Endodermal cell (in vitro differentiated cells): ENCODE measurements around the gene NUBPL. TPM values are rescaled to one million over a fixed set of nuclear protein-coding genes. Genes with fewer than 3 reads are reported as not detected.

Source experiments
- DNase-seq: peaks from one replicate; pipeline ENCODE4 v3.0.0-alpha.2; 2017
- H3K27ac ChIP-seq: 2 replicates; pipeline ENCODE4 v1.5.1; 2013; ENCODE audit warnings: mild to moderate bottlenecking, low read depth, low read length, moderate library complexity
- H3K27me3 ChIP-seq: 2 replicates; pipeline ENCODE4 v1.6.1; 2013; ENCODE audit warnings: mild to moderate bottlenecking, low read length, moderate library complexity; ENCODE audit not compliant: insufficient read depth, control insufficient read depth, poor library complexity, severe bottlenecking
- H3K36me3 ChIP-seq: 2 replicates; pipeline ENCODE4 v1.7.0; 2013; ENCODE audit warnings: mild to moderate bottlenecking, low read length, moderate library complexity; ENCODE audit not compliant: control insufficient read depth, insufficient read depth
- H3K4me1 ChIP-seq: one replicate; pipeline ENCODE4 v1.7.0; 2013; ENCODE audit warnings: low read length; ENCODE audit not compliant: control insufficient read depth, insufficient read depth
- H3K4me3 ChIP-seq: 2 replicates; pipeline ENCODE4 v1.5.1; 2013; ENCODE audit warnings: mild to moderate bottlenecking, low read length, moderate library complexity
- H3K9ac ChIP-seq: 2 replicates; pipeline ENCODE4 v1.6.1; 2013; ENCODE audit warnings: mild to moderate bottlenecking, low read length, moderate library complexity; ENCODE audit not compliant: poor library complexity, severe bottlenecking; ENCODE audit errors: extremely low read depth
- H3K9me3 ChIP-seq: 2 replicates; pipeline ENCODE4 v1.6.1; 2013; ENCODE audit warnings: mild to moderate bottlenecking, low read length, moderate library complexity; ENCODE audit not compliant: control insufficient read depth
- H3K27ac Mint-ChIP-seq: 2 replicates; pipeline ENCODE4 v1.8.0; 2020; ENCODE audit warnings: mixed read lengths
- H3K27me3 Mint-ChIP-seq: 2 replicates; pipeline ENCODE4 v1.8.0; 2021; ENCODE audit warnings: mild to moderate bottlenecking, mixed read lengths; ENCODE audit not compliant: insufficient read depth
- H3K36me3 Mint-ChIP-seq: 2 replicates; pipeline ENCODE4 v1.8.0; 2020; ENCODE audit warnings: low read depth, mixed read lengths
- H3K4me1 Mint-ChIP-seq: 2 replicates; pipeline ENCODE4 v1.8.0; 2020; ENCODE audit warnings: mixed read lengths
- H3K4me3 Mint-ChIP-seq: 2 replicates; pipeline ENCODE4 v1.8.0; 2020; ENCODE audit warnings: mild to moderate bottlenecking, moderate library complexity, mixed read lengths
- H3K9me3 Mint-ChIP-seq: 2 replicates; pipeline ENCODE4 v1.8.0; 2020; ENCODE audit warnings: mild to moderate bottlenecking, mixed read lengths
- CTCF ChIP-seq: fragments of 200-600 bp; sonication (generic); conservative IDR thresholded peaks from 2 replicates; pipeline ENCODE4 v1.5.0; 2021; ENCODE audit warnings: antibody characterized with exemption, mild to moderate bottlenecking
- WGBS, 2 experiments: methylation state at CpG; one replicate each; pipeline versions ENCODE4 v1.1.5 to v1.1.7; 2013; ENCODE audit warnings: missing lambda C conversion rate in 2 of 2, mixed read lengths in 1 of 2; ENCODE audit not compliant: insufficient coverage in 1 of 2, insufficient read length in 1 of 2; 5-methylcytosine and 5-hydroxymethylcytosine counted together
- total RNA-seq, 2 donors: library from RNA; stranded (reverse); fragmentation: NEBNext Ultra II Directional in 1 of 2; extraction: Animal tissue kit (Norgen Biotek cat#: 25700) in 1 of 2; gene quantifications; 2 replicates in 1 of 2; 3 replicates in 1 of 2; pipeline ENCODE4 v1.2.1, GENCODE V29; 2021

NUBPL gene
- total RNA-seq, 2 donors from 2014 or later = 12.2 to 14.0 TPM

- Histone ChIP-seq H3K4me3 (no peak overlapping the region), H3K36me3 (no peaks in the 10 kb centered on the region), H3K9ac (no peak overlapping the region), H3K27me3 (no peaks in the 10 kb centered on the region), H3K9me3 (no peaks in the 10 kb centered on the region), H3K4me1 (no peaks in the 10 kb centered on the region), H3K27ac (no peak overlapping the region)
- no peak overlapping the region for H3K27ac Mint-ChIP-seq
- DNase-seq = no peak
- peaks cover 2% of the 10 kb centered on the region for H3K36me3 Mint-ChIP-seq
- H3K4me1 Mint-ChIP-seq = peaks cover 8% of the 10 kb centered on the region
- 83% methylated on average over 2 of the region's 2 CpGs; no CpG with 5 or more reads in 1 of the 2 experiments for WGBS, 2 experiments
- no peaks in the 10 kb centered on the region for H3K9me3 Mint-ChIP-seq
- H3K4me3 Mint-ChIP-seq = no peak overlapping the region
- H3K27me3 Mint-ChIP-seq = no peaks in the 10 kb centered on the region
- TF ChIP-seq CTCF = no peak
These were observed 29.0 kb downstream of the NUBPL start for GRCh38 chr14:31590206-31590605.

- Histone ChIP-seq H3K4me1 (no peaks in the 10 kb centered on the region), H3K4me3 (no peak overlapping the region), H3K9me3 (no peaks in the 10 kb centered on the region), H3K36me3 (no peaks in the 10 kb centered on the region), H3K9ac (no peak overlapping the region), H3K27ac (no peak overlapping the region), H3K27me3 (no peaks in the 10 kb centered on the region)
- TF ChIP-seq CTCF = no peak
- DNase-seq = no peak
- H3K4me1 Mint-ChIP-seq = peaks cover 8% of the 10 kb centered on the region
- no peaks in the 10 kb centered on the region for H3K27me3 Mint-ChIP-seq
- no peaks in the 10 kb centered on the region for H3K9me3 Mint-ChIP-seq
- H3K4me3 Mint-ChIP-seq = no peak overlapping the region
- no peak overlapping the region for H3K27ac Mint-ChIP-seq
- no peaks in the 10 kb centered on the region for H3K36me3 Mint-ChIP-seq
These were observed 30.9 kb downstream of the NUBPL start for GRCh38 chr14:31592122-31592521.

GRCh38 chr14:31592631-31593030, 31.4 kb downstream of the NUBPL start:
- H3K27ac ChIP-seq = no peak overlapping the region
- no peaks in the 10 kb centered on the region for H3K36me3 ChIP-seq
- Mint-ChIP-seq H3K36me3 (no peaks in the 10 kb centered on the region), H3K4me1 (peaks cover 8% of the 10 kb centered on the region), H3K4me3 (no peak overlapping the region), H3K27ac (no peak overlapping the region), H3K9me3 (no peaks in the 10 kb centered on the region), H3K27me3 (no peaks in the 10 kb centered on the region)
- H3K4me1 ChIP-seq = no peaks in the 10 kb centered on the region
- no peaks in the 10 kb centered on the region for H3K27me3 ChIP-seq
- H3K4me3 ChIP-seq = no peak overlapping the region
- no peak for TF ChIP-seq CTCF
- no peak overlapping the region for H3K9ac ChIP-seq
- no peaks in the 10 kb centered on the region for H3K9me3 ChIP-seq
- 100% methylated on average over 2 of the region's 2 CpGs; no CpG with 5 or more reads in 1 of the 2 experiments for WGBS, 2 experiments
- no peak for DNase-seq
